Karpas-422 (cell line): Measurements from ENCODE around the gene SST. TPM values are rescaled to one million over a fixed set of nuclear protein-coding genes. Genes with fewer than 3 reads are reported as not detected.
"Not testable (repeated sequence)": the region's sequence is repeated elsewhere in the genome, so short reads cannot be mapped to it uniquely, and the experiment has no call there.

Source experiments
- DNase-seq: peaks from one replicate; pipeline ENCODE4 v3.0.0-alpha.2; 2015
- H2AFZ ChIP-seq: fragments of 200-600 bp; sonication (generic); 2 replicates; pipeline ENCODE4 v1.6.1; 2014; ENCODE audit warnings: antibody characterized with exemption, low read length, mixed read lengths
- H3K27ac ChIP-seq: fragments of 200-600 bp; sonication (generic); 2 replicates; pipeline ENCODE4 v1.5.1; 2014; ENCODE audit warnings: mild to moderate bottlenecking, low read length, moderate library complexity
- H3K27me3 ChIP-seq: fragments of 200-600 bp; sonication (generic); 2 replicates; pipeline ENCODE4 v1.6.1; 2014; ENCODE audit warnings: low read length, mixed read lengths
- H3K36me3 ChIP-seq: fragments of 200-600 bp; sonication (generic); 2 replicates; pipeline ENCODE4 v1.6.1; 2014; ENCODE audit warnings: low read length, mixed read lengths; ENCODE audit not compliant: insufficient read depth
- H3K4me1 ChIP-seq: fragments of 200-600 bp; sonication (generic); 2 replicates; pipeline ENCODE4 v1.6.1; 2014; ENCODE audit warnings: mild to moderate bottlenecking, low read length, mixed read lengths
- H3K4me2 ChIP-seq: fragments of 200-600 bp; sonication (generic); 2 replicates; pipeline ENCODE4 v1.6.1; 2014; ENCODE audit warnings: low read length, low read depth, mild to moderate bottlenecking; ENCODE audit not compliant: poor library complexity, severe bottlenecking
- H3K4me3 ChIP-seq: fragments of 200-600 bp; sonication (generic); 2 replicates; pipeline ENCODE4 v1.5.1; 2014; ENCODE audit warnings: mild to moderate bottlenecking, antibody characterized with exemption, low read length, mixed read lengths
- H3K79me2 ChIP-seq: fragments of 200-600 bp; sonication (generic); 2 replicates; pipeline ENCODE4 v1.6.1; 2014; ENCODE audit warnings: mild to moderate bottlenecking, low read length, mixed read lengths
- H3K9ac ChIP-seq: fragments of 200-600 bp; sonication (generic); 2 replicates; pipeline ENCODE4 v1.6.0; 2014; ENCODE audit warnings: low read length
- H3K9me2 ChIP-seq: fragments of 200-600 bp; sonication (generic), shearing (Covaris generic); replicated peaks from 2 replicates; pipeline ENCODE4 v1.6.0; 2014; ENCODE audit warnings: mild to moderate bottlenecking, low read length, moderate library complexity; ENCODE audit not compliant: insufficient read depth
- H3K9me3 ChIP-seq: fragments of 300-700, 200-600 bp; sonication (generic); 2 replicates; pipeline ENCODE4 v1.6.1; 2014; ENCODE audit warnings: low read length, mixed read lengths
- H4K20me1 ChIP-seq: fragments of 200-600 bp; sonication (generic); 2 replicates; pipeline ENCODE4 v1.6.1; 2014; ENCODE audit warnings: mild to moderate bottlenecking, antibody characterized with exemption, low read length, low read depth; ENCODE audit not compliant: insufficient read depth
- total RNA-seq: library from RNA; depleted of rRNA; stranded (reverse); fragments of >200 nt; shearing (Covaris generic); gene quantifications from 2 replicates; pipeline ENCODE4 v1.2.3, GENCODE V29; 2014; ENCODE audit warnings: low replicate concordance

The SST gene
- total RNA-seq, 1 experiment from 2014 or later, result not detected

DNA sequence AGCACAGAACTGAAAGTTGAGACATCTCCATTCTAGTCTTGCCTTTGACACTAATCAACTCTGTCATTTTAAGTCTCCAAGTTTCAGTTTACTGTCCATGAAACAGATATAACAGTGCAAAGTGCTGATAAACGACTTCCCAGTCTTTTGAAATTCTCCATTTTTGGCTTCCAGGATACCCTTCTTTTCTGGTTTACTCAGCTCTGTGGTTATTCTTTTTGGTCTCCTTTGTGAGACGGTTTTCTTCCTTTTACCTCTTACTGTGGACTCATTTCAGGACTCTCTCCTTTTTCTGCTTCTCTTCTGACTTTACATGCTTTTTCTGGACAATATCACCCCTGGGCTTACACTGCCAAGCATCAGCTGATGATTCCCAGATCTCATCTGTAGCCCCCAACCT is 18.9 kb downstream of the SST start:
- H3K79me2 ChIP-seq, result no peaks in the 10 kb centered on the region
- no peak for DNase-seq
- H3K4me3 ChIP-seq, result no peak overlapping the region
- no peaks in the 10 kb centered on the region for H3K4me1 ChIP-seq
- no peaks in the 10 kb centered on the region for H3K9me3 ChIP-seq
- H3K36me3 ChIP-seq, result no peaks in the 10 kb centered on the region
- H4K20me1 ChIP-seq, result no peaks in the 10 kb centered on the region
- H3K27ac ChIP-seq, result no peak overlapping the region
- no peaks in the 10 kb centered on the region for H3K9me2 ChIP-seq
- no peak overlapping the region for H2AFZ ChIP-seq
- no peak overlapping the region for H3K9ac ChIP-seq
- no peaks in the 10 kb centered on the region for H3K27me3 ChIP-seq
- H3K4me2 ChIP-seq, result no peak overlapping the region

DNA sequence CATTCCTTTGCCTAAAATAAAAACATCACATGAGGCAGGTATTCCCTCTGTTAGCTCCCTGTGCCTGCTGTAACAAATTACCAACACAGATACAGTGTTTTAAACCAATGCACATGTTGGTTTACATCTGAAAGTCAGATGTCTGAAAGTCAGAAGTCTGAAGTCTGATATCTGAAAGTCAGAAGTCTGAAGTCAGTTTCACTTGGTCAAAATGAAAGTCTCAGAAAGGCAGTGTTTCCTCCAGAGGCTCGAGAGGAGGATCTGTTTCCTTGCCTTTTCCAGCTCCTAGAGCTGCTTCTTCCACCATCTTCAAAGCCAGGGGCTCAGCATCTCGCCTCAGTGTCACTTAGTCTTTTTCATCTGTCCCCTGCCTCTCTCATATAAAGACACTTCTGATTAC is 22.0 kb downstream of the SST start:
- no peaks in the 10 kb centered on the region for H3K4me1 ChIP-seq
- no peak overlapping the region for H3K27ac ChIP-seq
- H3K9me3 ChIP-seq, result no peaks in the 10 kb centered on the region
- no peaks in the 10 kb centered on the region for H4K20me1 ChIP-seq
- H3K4me3 ChIP-seq, result no peak overlapping the region
- no peaks in the 10 kb centered on the region for H3K36me3 ChIP-seq
- no peak overlapping the region for H3K4me2 ChIP-seq
- no peaks in the 10 kb centered on the region for H3K27me3 ChIP-seq
- no peak for DNase-seq
- H3K9me2 ChIP-seq, result no peaks in the 10 kb centered on the region
- no peak overlapping the region for H2AFZ ChIP-seq
- no peaks in the 10 kb centered on the region for H3K79me2 ChIP-seq
- no peak overlapping the region for H3K9ac ChIP-seq

DNA sequence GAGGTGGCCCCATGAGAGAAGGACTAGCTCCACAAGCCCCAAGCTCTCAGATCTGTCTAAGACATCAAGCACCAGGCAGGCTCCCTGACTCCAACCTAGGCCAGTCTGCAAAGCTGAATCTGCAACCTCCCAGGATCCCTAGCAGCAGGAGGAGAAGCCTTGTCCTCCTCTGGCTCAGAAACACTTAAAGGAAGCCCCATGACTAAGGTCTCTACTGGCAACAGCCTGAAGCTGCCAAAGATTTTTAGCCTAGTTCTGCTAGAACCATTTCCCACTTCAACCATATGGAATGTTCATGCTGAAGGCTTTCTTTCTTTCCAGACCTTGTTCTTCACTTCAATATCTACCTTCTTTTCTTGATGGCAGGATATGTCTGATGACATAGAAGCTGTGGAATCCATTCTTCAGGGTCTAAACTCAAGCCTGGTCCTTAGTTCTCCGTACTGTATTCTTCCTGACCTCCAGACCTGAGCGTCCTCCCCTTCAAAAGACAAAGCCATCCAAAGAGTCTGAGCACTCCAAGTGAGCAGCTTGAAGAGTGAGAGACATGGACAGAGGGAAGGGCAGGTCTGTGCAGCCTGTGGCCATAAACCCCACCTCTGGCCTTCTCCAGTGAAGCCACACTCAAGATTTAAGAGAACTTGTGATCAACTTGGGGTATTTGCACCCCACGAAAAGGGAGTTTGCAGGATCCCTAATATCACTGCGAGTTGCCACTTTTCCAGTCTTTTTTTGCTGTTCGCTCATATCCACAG is 23.1 kb downstream of the SST start:
- H3K4me2 ChIP-seq, result no peak overlapping the region
- H3K36me3 ChIP-seq, result no peaks in the 10 kb centered on the region
- H3K9me2 ChIP-seq, result no peaks in the 10 kb centered on the region
- H3K4me1 ChIP-seq, result no peaks in the 10 kb centered on the region
- H3K4me3 ChIP-seq, result no peak overlapping the region
- no peak for DNase-seq
- H3K27me3 ChIP-seq, result no peaks in the 10 kb centered on the region
- H3K9me3 ChIP-seq, result no peaks in the 10 kb centered on the region
- no peak overlapping the region for H3K27ac ChIP-seq
- H4K20me1 ChIP-seq, result no peaks in the 10 kb centered on the region
- no peak overlapping the region for H2AFZ ChIP-seq
- H3K9ac ChIP-seq, result no peak overlapping the region
- no peaks in the 10 kb centered on the region for H3K79me2 ChIP-seq

DNA sequence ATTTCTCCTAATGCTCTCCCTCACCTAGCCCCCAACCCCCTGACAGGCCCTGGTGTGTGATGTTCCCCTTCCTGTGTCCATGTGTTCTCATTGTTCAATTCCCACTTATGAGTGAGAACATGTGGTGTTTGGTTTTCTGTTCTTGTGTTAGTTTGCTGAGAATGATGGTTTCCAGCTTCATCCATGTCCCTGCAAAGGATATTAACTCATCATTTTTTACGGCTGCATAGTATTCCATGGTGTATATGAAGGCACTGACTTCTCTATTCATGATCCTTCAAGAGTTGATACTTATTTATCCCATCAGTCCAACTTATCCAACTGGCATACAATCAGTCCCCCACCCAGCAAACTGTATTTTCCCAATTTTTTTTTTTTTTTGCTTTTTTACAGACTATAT is 24.8 kb downstream of the SST start:
- not testable (repeated sequence) for H3K9me3 ChIP-seq, DNase-seq, H3K4me2 ChIP-seq, H3K27ac ChIP-seq, H3K4me3 ChIP-seq, H3K9me2 ChIP-seq, H4K20me1 ChIP-seq, H3K27me3 ChIP-seq, H3K36me3 ChIP-seq, H3K79me2 ChIP-seq, H2AFZ ChIP-seq, H3K4me1 ChIP-seq, H3K9ac ChIP-seq

DNA sequence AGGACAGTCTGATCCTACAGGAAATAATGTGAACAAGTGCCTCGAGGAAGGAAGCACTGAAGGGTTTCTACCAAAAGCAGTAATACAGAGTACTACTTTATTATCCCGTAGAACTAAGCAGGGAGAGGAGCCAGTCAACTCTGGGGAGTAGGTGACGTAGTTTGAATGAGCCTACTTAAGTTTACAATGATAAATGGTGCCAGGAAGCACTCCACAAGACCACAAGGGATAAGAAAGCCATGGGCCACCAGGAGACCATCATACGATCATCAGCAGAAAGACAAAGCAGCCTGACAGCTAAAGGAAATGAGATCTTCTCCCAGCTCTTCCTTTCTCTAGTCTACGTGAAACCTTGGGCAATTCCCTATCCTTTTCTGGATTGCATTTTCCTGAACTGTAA is 27.3 kb downstream of the SST start:
- Histone ChIP-seq H3K9ac (no peak overlapping the region), H3K4me3 (no peak overlapping the region), H3K4me2 (no peak overlapping the region), H3K9me2 (no peaks in the 10 kb centered on the region), H3K9me3 (no peaks in the 10 kb centered on the region), H4K20me1 (no peaks in the 10 kb centered on the region), H3K36me3 (no peaks in the 10 kb centered on the region), H3K27me3 (no peaks in the 10 kb centered on the region), H2AFZ (no peak overlapping the region), H3K79me2 (no peaks in the 10 kb centered on the region), H3K27ac (no peak overlapping the region), H3K4me1 (no peaks in the 10 kb centered on the region)
- DNase-seq, result no peak

DNA sequence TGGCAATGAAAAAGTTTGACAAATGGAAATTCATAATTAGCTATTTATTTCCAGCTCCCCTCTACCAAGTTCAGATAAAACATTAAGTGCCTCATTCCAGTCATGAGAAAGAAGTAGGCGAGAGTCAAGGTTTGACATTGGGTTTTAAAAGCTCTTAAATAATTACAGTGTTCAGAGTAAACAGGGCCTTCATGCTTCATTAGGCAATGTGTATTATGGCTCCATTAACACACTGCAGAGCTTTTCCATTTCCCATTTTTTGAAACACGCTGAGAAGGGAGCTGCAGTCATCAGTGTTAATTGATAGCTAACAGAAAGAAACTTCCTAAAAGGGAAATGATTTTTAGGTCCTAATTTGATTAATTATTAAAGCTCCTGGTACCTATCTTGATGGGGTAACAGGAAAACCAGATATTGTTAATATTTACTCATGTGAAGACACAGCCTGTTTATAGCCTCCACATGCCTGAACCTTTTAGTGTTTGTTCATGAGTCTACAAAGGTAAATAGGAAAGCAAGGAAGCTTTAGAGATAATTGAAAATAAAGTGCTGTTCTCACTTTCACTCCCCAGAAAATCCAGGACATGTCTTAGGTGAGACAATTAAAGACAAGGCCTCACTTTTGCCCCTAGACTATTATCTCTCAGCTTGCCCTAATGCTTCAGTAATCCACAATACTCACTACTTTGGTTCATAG is 28.7 kb downstream of the SST start:
- H3K9me3 ChIP-seq, result no peaks in the 10 kb centered on the region
- H3K4me1 ChIP-seq, result no peaks in the 10 kb centered on the region
- H3K4me3 ChIP-seq, result no peak overlapping the region
- H3K4me2 ChIP-seq, result no peak overlapping the region
- H3K9ac ChIP-seq, result no peak overlapping the region
- no peaks in the 10 kb centered on the region for H3K27me3 ChIP-seq
- DNase-seq, result no peak
- no peaks in the 10 kb centered on the region for H3K36me3 ChIP-seq
- H2AFZ ChIP-seq, result no peak overlapping the region
- no peak overlapping the region for H3K27ac ChIP-seq
- H3K79me2 ChIP-seq, result no peaks in the 10 kb centered on the region
- H4K20me1 ChIP-seq, result no peaks in the 10 kb centered on the region
- H3K9me2 ChIP-seq, result no peaks in the 10 kb centered on the region

DNA sequence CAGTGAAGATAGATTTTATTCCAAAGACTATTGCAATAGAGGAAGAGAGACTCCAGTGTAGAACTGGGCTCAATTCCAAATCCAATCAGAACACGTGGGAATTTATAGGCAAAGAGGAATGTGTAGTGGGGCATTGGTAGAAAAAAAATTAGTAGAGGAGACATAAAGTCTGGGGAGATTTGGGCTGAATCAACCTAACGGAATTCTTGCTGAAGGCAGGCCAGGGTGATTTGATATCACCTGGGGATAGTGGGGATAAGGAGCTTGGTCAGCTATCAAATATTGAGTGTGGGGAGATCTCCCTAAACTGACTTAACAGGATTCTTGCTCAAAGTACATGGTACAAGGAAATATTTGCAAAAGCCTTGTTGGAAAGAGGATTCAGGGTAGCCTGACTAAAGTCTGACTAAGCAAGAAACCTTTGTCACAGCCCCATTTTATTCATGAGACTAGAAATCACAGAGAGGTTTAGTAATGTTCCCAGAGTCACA is 29.6 kb downstream of the SST start:
- Histone ChIP-seq H3K4me1 (no peaks in the 10 kb centered on the region), H3K4me3 (no peak overlapping the region), H3K9me2 (no peaks in the 10 kb centered on the region), H3K9me3 (no peaks in the 10 kb centered on the region), H3K9ac (no peak overlapping the region), H3K79me2 (no peaks in the 10 kb centered on the region), H4K20me1 (no peaks in the 10 kb centered on the region), H3K4me2 (no peak overlapping the region), H3K27me3 (no peaks in the 10 kb centered on the region), H3K27ac (no peak overlapping the region), H3K36me3 (no peaks in the 10 kb centered on the region), H2AFZ (no peak overlapping the region)
- no peak for DNase-seq

DNA sequence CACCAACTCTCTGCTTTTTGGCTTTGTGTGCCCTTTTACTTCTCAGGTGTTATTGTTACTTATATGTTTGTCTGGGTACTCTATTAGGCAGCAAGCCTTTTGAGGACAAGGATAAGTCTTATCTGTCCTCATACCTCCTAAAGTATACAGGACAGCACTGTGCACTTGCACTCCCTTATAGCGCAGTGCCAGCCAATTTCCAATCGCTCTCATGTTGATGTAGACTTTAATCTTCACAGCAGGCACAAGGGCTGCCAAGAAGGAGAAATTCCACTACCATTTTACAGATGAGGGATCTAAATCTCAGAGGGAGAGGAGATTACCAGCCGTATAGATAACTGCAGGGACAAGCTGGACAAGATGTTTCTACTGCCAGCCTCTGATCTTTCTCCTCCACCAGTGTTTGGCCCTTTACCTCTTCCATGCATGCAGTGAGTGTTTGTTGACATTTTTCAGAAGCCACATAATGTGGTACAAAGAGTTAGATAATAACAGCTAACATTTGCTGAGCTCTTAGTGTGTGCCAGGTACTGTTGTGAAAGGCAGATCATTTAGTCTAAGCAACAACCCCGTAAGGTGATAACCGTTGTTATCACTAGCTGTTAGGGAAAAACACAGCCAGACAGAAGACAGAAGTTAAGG is 30.1 kb downstream of the SST start:
- Histone ChIP-seq H2AFZ (no peak overlapping the region), H3K4me3 (no peak overlapping the region), H3K27me3 (no peaks in the 10 kb centered on the region), H3K4me1 (no peaks in the 10 kb centered on the region), H3K79me2 (no peaks in the 10 kb centered on the region), H4K20me1 (no peaks in the 10 kb centered on the region), H3K9ac (no peak overlapping the region), H3K27ac (no peak overlapping the region), H3K4me2 (no peak overlapping the region), H3K9me2 (no peaks in the 10 kb centered on the region), H3K9me3 (no peaks in the 10 kb centered on the region), H3K36me3 (no peaks in the 10 kb centered on the region)
- no peak for DNase-seq
